ENCODE data around the gene HYI. TPM values are rescaled to one million over a fixed set of nuclear protein-coding genes. Genes with fewer than 3 reads are reported as not detected.

The HYI gene
- total and polyA plus RNA-seq, 2 of the 8 experiments (the other 6 are each of a cell fraction or from before 2014, with no cell fraction given) = 14.4 to 17.7 TPM

GRCh38 chr1:43439781-43440180 lies 13.9 kb downstream of the HYI start:
- no peak overlapping the region for H3K9ac ChIP-seq (replicated peaks in 1 of 4; ENCODE audit: extremely low read depth in 1 of 4, low read depth in 3 of 4, low read length in 3 of 4)
- ChIA-PET POLR2A (ENCODE audit: partially characterized antibody) (interaction anchor here (0.7 to 1.8 kb wide), 7 partner anchors 9 to 211 kb away, joined by 3 to 6 read pairs (median 4); partner anchors contain the start of gene CDC20), CTCF (ENCODE audit: partially characterized antibody) (interaction anchor here (0.7 to 4.8 kb wide), 5 partner anchors 18 to 163 kb away, joined by 3 to 19 read pairs (median 3); no protein-coding TSS in a partner anchor)
- no peak overlapping the region for H2BK20ac ChIP-seq (ENCODE audit: low read length)
- no peak overlapping the region for H2BK15ac ChIP-seq (ENCODE audit: low read length)
- H3K27ac ChIP-seq (ENCODE audit: low read depth, low read length) = no peak overlapping the region
- no peak overlapping the region for H4K91ac ChIP-seq (replicated peaks; ENCODE audit: insufficient read length, low read length)
- H3K36me3 ChIP-seq (ENCODE audit: control insufficient read depth in 2 of 4, insufficient read depth in 4 of 4, low read length in 3 of 4) = peaks cover 0 to 11% (median 2%) of the 10 kb centered on the region in 4 experiments; a peak in 4 of 8 replicates
- no peak overlapping the region for H4K5ac ChIP-seq (ENCODE audit: insufficient read length, low read depth, low read length)
- no peak overlapping the region for H4K8ac ChIP-seq (ENCODE audit: extremely low read depth, insufficient read depth, low read length)
- H3K18ac ChIP-seq (ENCODE audit: extremely low read depth, low read length) = no peak overlapping the region
- no peaks in the 10 kb centered on the region for H4K20me1 ChIP-seq (replicated peaks in 1 of 2; ENCODE audit: control insufficient read depth in 1 of 2, insufficient read depth in 2 of 2, low read length in 2 of 2)
- no peak overlapping the region for H3K4ac ChIP-seq (replicated peaks; ENCODE audit: insufficient read length, low read depth, low read length)
- no peaks in the 10 kb centered on the region for H3K27me3 ChIP-seq (replicated peaks in 1 of 4; ENCODE audit: control insufficient read depth in 3 of 4, extremely low read depth in 1 of 4, insufficient read depth in 3 of 4, low read length in 3 of 4)
- no peak overlapping the region for H2BK120ac ChIP-seq (replicated peaks; ENCODE audit: low read depth, low read length)
- H2BK5ac ChIP-seq (ENCODE audit: low read depth, low read length) = no peak overlapping the region
- H3K4me3 ChIP-seq (ENCODE audit: extremely low read depth in 1 of 4, insufficient read depth in 2 of 4, low read depth in 3 of 4, low read length in 4 of 4) = no peak overlapping the region
- no peak for DNase-seq (ENCODE audit: low read depth in 1 of 2, low spot score in 2 of 2)
- H3K9me3 ChIP-seq (ENCODE audit: insufficient read depth in 2 of 2, low read depth in 1 of 2, low read length in 1 of 2) = no peaks in the 10 kb centered on the region
- no peak overlapping the region for H3K23ac ChIP-seq (ENCODE audit: insufficient read length)
- H2AFZ ChIP-seq (ENCODE audit: low read length) = no peak overlapping the region
- H2BK12ac ChIP-seq (ENCODE audit: low read depth, low read length) = no peak overlapping the region
- no peaks in the 10 kb centered on the region for H3K79me2 ChIP-seq (ENCODE audit: control insufficient read depth in 1 of 2, insufficient read depth in 2 of 2, low read length in 2 of 2)
- H3K79me1 ChIP-seq (ENCODE audit: low read depth, low read length) = no peaks in the 10 kb centered on the region
- WGBS, 2 experiments (ENCODE audit: extremely low coverage in 1 of 2, insufficient coverage in 1 of 2, insufficient read length in 1 of 2, insufficient replicate concordance in 2 of 2, low coverage in 1 of 2, low lambda C conversion rate in 2 of 2, missing lambda C conversion rate in 1 of 2) = 88% methylated on average over 7 of the region's 7 CpGs; no CpG with 5 or more reads in 1 of the 2 experiments
- no peaks in the 10 kb centered on the region for H3K4me1 ChIP-seq (replicated peaks in 1 of 4; ENCODE audit: control insufficient read depth in 3 of 4, insufficient read depth in 4 of 4, low read length in 3 of 4)
- no peak overlapping the region for H3K14ac ChIP-seq (ENCODE audit: insufficient read length)
- H3K23me2 ChIP-seq (ENCODE audit: low read depth, low read length) = no peaks in the 10 kb centered on the region
- no peak overlapping the region for H2AK5ac ChIP-seq (ENCODE audit: low read depth, low read length)
- no peak for FAIRE-seq
- no peak overlapping the region for H3K56ac ChIP-seq (replicated peaks; ENCODE audit: insufficient read length, low read depth, low read length)
- no peak overlapping the region for H3K4me2 ChIP-seq (ENCODE audit: insufficient read depth in 1 of 2, low read depth in 2 of 2, low read length in 2 of 2)
- TF ChIP-seq HDAC6 (IDR thresholded peaks at IDR 0.05; ENCODE audit: low read depth, low read length) = no peak
- no peak for TF ChIP-seq SIX5 (IDR thresholded peaks at IDR 0.05; ENCODE audit: low read depth, low read length)
- no peak for TF ChIP-seq TAF1 (IDR thresholded peaks at IDR 0.05; ENCODE audit: low read depth, low read length)
- no peak for TF ChIP-seq JUN (IDR thresholded peaks at IDR 0.05; ENCODE audit: low read depth, low read length)
- no peak for TF ChIP-seq HDAC2 (IDR thresholded peaks at IDR 0.05; ENCODE audit: borderline replicate concordance in 1 of 2, low read depth in 2 of 2, low read length in 2 of 2)
- TF ChIP-seq RAD21 (IDR thresholded peaks at IDR 0.05 in 1 of 2, conservative IDR thresholded peaks at IDR 0.05 in 1 of 2; ENCODE audit: low read depth in 2 of 2, low read length in 2 of 2) = no peak
- TF ChIP-seq KDM5A (IDR thresholded peaks at IDR 0.05; ENCODE audit: low read length) = no peak
- no peak for TF ChIP-seq JUND (IDR thresholded peaks at IDR 0.05; ENCODE audit: low read length)
- no peak for TF ChIP-seq ATF3 (IDR thresholded peaks at IDR 0.05; ENCODE audit: insufficient read depth, low read depth, low read length)
- TF ChIP-seq PHF8 (conservative IDR thresholded peaks at IDR 0.05; ENCODE audit: low read depth, low read length) = no peak
- TF ChIP-seq RBBP5 (IDR thresholded peaks at IDR 0.05; ENCODE audit: borderline replicate concordance, low read depth, low read length) = no peak
- no peak for TF ChIP-seq YY1 (IDR thresholded peaks at IDR 0.05; ENCODE audit: low read depth, low read length)
- no peak for TF ChIP-seq RFX5 (IDR thresholded peaks at IDR 0.05; ENCODE audit: borderline replicate concordance, low read depth, low read length)
